ENCODE measurements around the gene NEMP1. TPM values are rescaled to one million over a fixed set of nuclear protein-coding genes. Genes with fewer than 3 reads are reported as not detected.

The NEMP1 gene
- total and polyA plus RNA-seq, 2 donors, result 9.5 to 19.5 TPM

DNA sequence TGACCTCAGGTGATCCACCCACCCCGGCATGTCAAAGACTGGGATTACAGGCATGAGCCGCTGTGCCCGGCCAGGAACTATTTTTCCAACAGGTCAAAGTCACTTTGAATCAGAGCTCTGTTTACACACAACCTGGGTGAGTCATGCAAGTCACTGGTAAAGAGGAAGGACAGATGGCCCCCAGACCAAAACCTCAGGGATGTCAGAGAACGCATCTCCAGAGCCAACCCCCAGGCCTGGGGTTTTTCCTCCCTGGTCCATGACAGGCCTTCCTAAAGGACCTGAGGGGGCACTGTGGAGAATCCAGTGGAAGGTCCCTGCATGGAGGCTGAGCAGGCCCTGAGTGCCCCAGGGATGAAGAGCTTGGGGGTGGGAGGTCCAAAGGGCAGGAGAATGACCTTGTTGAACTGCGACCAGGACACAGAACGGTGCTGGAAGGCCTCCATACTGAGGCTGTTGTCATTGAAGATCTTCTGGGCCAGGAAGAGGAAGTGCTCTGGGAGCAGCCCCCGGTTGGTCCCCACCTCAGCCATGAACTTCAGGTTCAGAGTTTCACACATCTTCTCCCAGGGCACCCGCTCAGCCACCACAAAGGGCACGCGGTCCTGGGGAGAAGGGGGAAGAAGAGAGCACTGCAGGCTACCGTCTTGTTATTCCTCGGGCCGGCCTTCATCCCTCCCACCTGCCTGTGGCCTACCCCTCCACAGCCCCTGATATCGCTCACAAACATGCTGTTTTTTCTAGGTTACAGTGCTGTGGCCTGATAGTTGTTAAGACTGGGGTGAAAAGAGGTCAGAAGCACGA is 23.5 kb upstream of the NEMP1 start:
- Histone ChIP-seq H3K36me3 (ENCODE audit: control insufficient read depth in 2 of 2, insufficient read depth in 2 of 2, low read length in 1 of 2) (peaks cover 64 to 78% of the 10 kb centered on the region in 2 donors), H3K4me1 (ENCODE audit: control insufficient read depth in 2 of 2, insufficient read depth in 2 of 2, low read length in 2 of 2) (peaks cover 0 to 4% of the 10 kb centered on the region in 2 donors), H3K27ac (ENCODE audit: low read depth in 1 of 2, low read length in 1 of 2) (peak overlapping the region in 1 of 2 donors; percentile 30), H3K27me3 (ENCODE audit: control insufficient read depth in 2 of 2, insufficient read depth in 1 of 2, low read length in 1 of 2) (no peaks in the 10 kb centered on the region), H3K9me3 (ENCODE audit: control insufficient read depth in 2 of 2, insufficient read depth in 1 of 2, low read length in 1 of 2) (no peaks in the 10 kb centered on the region), H3K4me3 (ENCODE audit: low read length in 2 of 2) (no peak overlapping the region)
- no peak for DNase-seq (ENCODE audit: low read depth in 6 of 9, low spot score in 9 of 9)
- WGBS, result 81% methylated on average over 15 of the region's 15 CpGs

DNA sequence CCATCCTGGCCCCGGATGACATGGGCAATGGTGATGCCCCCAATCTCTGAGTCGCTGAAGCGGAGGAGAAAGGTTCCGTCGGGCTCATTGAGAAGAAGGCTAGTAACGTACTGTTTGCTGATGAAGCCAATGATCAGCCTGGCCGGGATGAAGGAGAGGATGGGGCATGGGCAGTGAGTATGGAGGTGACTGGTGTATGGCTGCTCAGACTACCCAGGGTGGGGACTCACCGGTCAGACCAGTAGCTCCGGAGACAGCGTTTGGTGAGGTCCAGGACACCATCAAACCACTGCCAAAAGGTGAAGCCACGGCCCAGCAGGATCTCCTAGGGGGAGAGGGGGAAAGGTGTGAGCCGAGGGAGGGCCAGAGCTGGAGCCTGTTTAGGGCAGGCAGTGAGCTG is 21.2 kb upstream of the NEMP1 start:
- 96% methylated on average over 12 of the region's 12 CpGs for WGBS
- DNase-seq (ENCODE audit: low read depth in 6 of 9, low spot score in 9 of 9), result no peak
- no peak overlapping the region for H3K27ac ChIP-seq (ENCODE audit: low read depth in 1 of 2, low read length in 1 of 2)
- H3K27me3 ChIP-seq (ENCODE audit: control insufficient read depth in 2 of 2, insufficient read depth in 1 of 2, low read length in 1 of 2), result no peaks in the 10 kb centered on the region
- H3K4me3 ChIP-seq (ENCODE audit: low read length in 2 of 2), result no peak overlapping the region
- no peaks in the 10 kb centered on the region for H3K9me3 ChIP-seq (ENCODE audit: control insufficient read depth in 2 of 2, insufficient read depth in 1 of 2, low read length in 1 of 2)
- H3K36me3 ChIP-seq (ENCODE audit: control insufficient read depth in 2 of 2, insufficient read depth in 2 of 2, low read length in 1 of 2), result peaks cover 64 to 78% of the 10 kb centered on the region in 2 donors
- H3K4me1 ChIP-seq (ENCODE audit: control insufficient read depth in 2 of 2, insufficient read depth in 2 of 2, low read length in 2 of 2), result peaks cover 0 to 13% of the 10 kb centered on the region in 2 donors

DNA sequence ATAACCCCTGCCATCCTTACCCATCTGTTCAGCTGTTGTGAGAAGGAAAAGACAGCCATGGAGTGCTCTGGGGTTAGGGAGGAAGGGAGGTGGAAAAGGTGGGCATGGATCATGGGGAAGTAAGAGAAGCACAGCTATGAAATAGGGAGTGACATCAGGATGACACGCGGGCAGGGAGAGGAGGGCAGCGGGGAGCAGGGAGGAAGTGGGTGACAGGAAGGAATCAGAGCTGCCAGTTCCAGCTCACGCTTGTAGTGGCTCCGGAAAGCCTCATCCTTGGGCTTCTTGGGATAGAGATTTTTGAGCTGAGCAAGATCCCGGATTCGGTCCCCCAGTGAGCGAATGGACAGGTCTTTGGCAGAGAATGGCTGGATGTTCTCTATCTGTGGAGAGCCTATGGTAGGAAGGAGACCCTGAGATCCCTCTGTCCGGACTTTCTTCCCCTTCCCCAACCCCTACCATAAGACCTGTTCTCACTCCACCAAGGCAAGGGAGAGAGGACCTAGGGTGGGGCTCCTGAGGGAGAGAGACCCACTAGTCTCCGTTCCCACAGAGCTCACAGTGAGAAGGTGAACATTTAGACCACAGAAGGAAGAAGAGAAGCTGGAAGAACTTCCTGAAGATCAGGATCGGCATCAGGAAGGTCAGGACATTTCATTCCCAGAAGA is 20.6 kb upstream of the NEMP1 start:
- Histone ChIP-seq H3K27me3 (ENCODE audit: control insufficient read depth in 2 of 2, insufficient read depth in 1 of 2, low read length in 1 of 2) (no peaks in the 10 kb centered on the region), H3K27ac (ENCODE audit: low read depth in 1 of 2, low read length in 1 of 2) (no peak overlapping the region), H3K4me3 (ENCODE audit: low read length in 2 of 2) (no peak overlapping the region), H3K36me3 (ENCODE audit: control insufficient read depth in 2 of 2, insufficient read depth in 2 of 2, low read length in 1 of 2) (peaks cover 58 to 78% of the 10 kb centered on the region in 2 donors), H3K9me3 (ENCODE audit: control insufficient read depth in 2 of 2, insufficient read depth in 1 of 2, low read length in 1 of 2) (no peaks in the 10 kb centered on the region), H3K4me1 (ENCODE audit: control insufficient read depth in 2 of 2, insufficient read depth in 2 of 2, low read length in 2 of 2) (peaks cover 0 to 19% of the 10 kb centered on the region in 2 donors)
- 94% methylated on average over 11 of the region's 11 CpGs for WGBS
- no peak for DNase-seq (ENCODE audit: low read depth in 6 of 9, low spot score in 9 of 9)

DNA sequence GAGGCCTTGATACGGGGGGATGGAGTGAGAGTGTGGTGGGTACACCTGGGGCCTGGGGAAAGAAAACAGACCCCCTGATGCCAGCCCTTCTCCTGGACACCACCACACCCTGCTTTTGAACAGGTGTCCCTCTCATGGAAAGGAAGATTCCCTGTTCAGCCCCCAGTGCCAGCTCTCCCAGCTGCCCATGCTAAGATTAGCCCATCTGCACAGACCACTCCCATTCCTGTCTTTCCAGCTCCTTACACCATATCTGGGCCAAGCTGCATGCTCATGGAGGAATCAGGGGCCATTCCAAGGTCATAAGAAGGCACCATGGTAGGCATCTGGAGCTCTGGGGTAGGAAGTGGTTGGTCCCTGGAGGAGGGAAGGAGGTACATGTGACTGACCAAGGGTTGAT is 20.0 kb upstream of the NEMP1 start:
- Histone ChIP-seq H3K36me3 (ENCODE audit: control insufficient read depth in 2 of 2, insufficient read depth in 2 of 2, low read length in 1 of 2) (peaks cover 52 to 76% of the 10 kb centered on the region in 2 donors), H3K27ac (ENCODE audit: low read depth in 1 of 2, low read length in 1 of 2) (no peak overlapping the region)
- WGBS, result 96% methylated on average over 1 of the region's 1 CpG

DNA sequence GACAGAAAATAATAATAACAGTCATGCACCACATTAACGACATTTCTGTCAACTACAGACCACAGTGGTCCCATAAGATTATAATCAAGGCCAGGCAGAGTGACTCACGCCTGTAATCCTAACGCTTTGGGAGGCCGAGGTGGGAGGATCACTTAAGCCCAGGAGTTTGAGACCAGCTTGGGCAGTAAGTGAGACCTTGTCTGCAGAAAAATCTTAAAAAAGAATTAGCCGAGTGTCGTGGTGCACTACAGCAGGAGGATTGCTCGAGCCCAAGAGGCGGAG is 18.9 kb upstream of the NEMP1 start:
- 98% methylated on average over 8 of the region's 8 CpGs for WGBS
- Histone ChIP-seq H3K27ac (ENCODE audit: low read depth in 1 of 2, low read length in 1 of 2) (no peak overlapping the region), H3K4me1 (ENCODE audit: control insufficient read depth in 2 of 2, insufficient read depth in 2 of 2, low read length in 2 of 2) (peaks cover 5 to 32% of the 10 kb centered on the region in 2 donors), H3K9me3 (ENCODE audit: control insufficient read depth in 2 of 2, insufficient read depth in 1 of 2, low read length in 1 of 2) (no peaks in the 10 kb centered on the region), H3K27me3 (ENCODE audit: control insufficient read depth in 2 of 2, insufficient read depth in 1 of 2, low read length in 1 of 2) (no peaks in the 10 kb centered on the region), H3K4me3 (ENCODE audit: low read length in 2 of 2) (no peak overlapping the region), H3K36me3 (ENCODE audit: control insufficient read depth in 2 of 2, insufficient read depth in 2 of 2, low read length in 1 of 2) (peaks cover 53 to 81% of the 10 kb centered on the region in 2 donors)
- no peak for DNase-seq (ENCODE audit: low read depth in 6 of 9, low spot score in 9 of 9)

More for the DNA sequence above, 20.0 kb upstream of the NEMP1 start:
- no peaks in the 10 kb centered on the region for H3K27me3 ChIP-seq (ENCODE audit: control insufficient read depth in 2 of 2, insufficient read depth in 1 of 2, low read length in 1 of 2)
- no peaks in the 10 kb centered on the region for H3K9me3 ChIP-seq (ENCODE audit: control insufficient read depth in 2 of 2, insufficient read depth in 1 of 2, low read length in 1 of 2)
- DNase-seq (ENCODE audit: low read depth in 6 of 9, low spot score in 9 of 9), result no peak
- peaks cover 3 to 25% of the 10 kb centered on the region in 2 donors for H3K4me1 ChIP-seq (ENCODE audit: control insufficient read depth in 2 of 2, insufficient read depth in 2 of 2, low read length in 2 of 2)
- no peak overlapping the region for H3K4me3 ChIP-seq (ENCODE audit: low read length in 2 of 2)

DNA sequence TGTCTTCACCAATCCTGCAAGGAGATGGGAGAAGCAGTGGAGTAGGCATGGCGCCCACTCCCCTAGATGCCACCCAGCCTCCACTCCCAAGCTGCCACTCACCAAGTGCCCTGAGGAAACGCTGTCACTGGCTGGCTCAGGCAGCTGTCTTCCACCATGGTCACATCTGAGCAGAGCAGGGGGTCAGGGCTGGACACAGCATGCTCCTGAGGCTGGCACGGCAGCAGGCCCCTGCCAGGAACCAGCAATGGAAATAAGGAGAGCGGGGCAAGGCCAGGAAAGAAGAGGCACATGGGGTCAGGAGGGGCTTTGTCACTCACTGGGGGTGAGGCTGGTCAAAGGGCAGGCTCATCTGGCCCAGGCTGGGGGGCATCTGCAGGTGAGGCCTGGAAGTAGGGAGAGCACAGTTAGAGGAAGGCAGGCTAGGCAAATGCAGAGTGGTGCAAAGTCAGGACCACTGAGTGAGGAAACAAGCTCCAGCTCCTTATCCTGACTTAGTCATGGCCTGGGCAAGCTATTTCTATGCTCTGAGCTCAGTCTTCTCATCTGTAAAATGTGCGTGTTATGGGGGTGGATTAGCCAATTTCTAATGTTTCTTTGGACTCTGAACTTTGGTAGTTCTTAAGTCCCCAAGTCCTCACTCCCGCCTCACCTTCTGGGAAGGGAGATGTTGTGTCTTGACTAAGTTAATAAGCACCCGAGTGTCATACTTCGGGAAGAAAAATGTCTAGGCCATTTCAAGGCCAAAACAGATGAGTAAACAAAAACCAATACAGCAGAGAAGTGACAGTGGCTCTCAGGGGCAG is 18.4 kb upstream of the NEMP1 start:
- no peak overlapping the region for H3K27ac ChIP-seq (ENCODE audit: low read depth in 1 of 2, low read length in 1 of 2)
- no peaks in the 10 kb centered on the region for H3K9me3 ChIP-seq (ENCODE audit: control insufficient read depth in 2 of 2, insufficient read depth in 1 of 2, low read length in 1 of 2)
- H3K4me1 ChIP-seq (ENCODE audit: control insufficient read depth in 2 of 2, insufficient read depth in 2 of 2, low read length in 2 of 2), result peaks cover 5 to 35% of the 10 kb centered on the region in 2 donors
- H3K27me3 ChIP-seq (ENCODE audit: control insufficient read depth in 2 of 2, insufficient read depth in 1 of 2, low read length in 1 of 2), result no peaks in the 10 kb centered on the region
- WGBS, result 97% methylated on average over 8 of the region's 8 CpGs
- H3K4me3 ChIP-seq (ENCODE audit: low read length in 2 of 2), result no peak overlapping the region
- no peak for DNase-seq (ENCODE audit: low read depth in 6 of 9, low spot score in 9 of 9)
- peaks cover 51 to 81% of the 10 kb centered on the region in 2 donors for H3K36me3 ChIP-seq (ENCODE audit: control insufficient read depth in 2 of 2, insufficient read depth in 2 of 2, low read length in 1 of 2)

DNA sequence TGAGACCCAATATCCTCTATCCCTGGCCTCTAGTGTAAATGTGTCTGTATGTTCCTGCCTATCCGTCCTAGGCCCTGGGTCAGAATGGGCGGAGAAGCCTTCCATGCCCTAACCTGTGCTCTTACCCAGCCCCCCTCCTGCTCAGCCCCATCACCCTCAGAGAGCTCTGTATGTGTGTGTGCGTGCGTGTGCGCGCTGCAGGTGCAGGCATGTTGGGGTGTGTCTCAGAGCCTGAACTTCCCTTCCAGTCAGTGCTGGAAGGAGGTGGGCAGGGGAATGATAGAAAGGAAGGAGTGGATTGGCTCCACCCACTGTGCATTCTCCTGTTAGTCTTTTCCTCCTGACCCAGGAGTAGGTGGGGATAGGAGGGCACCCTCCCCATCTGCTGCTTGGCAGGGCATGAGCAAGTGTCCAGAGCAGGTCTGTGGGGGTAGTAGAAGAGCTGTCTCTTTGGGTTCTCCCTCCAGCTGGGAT is 17.5 kb upstream of the NEMP1 start:
- H3K27ac ChIP-seq (ENCODE audit: low read depth in 1 of 2, low read length in 1 of 2), result peak overlapping the region in 1 of 2 donors; percentile 29
- 93% methylated on average over 6 of the region's 6 CpGs for WGBS
- H3K4me1 ChIP-seq (ENCODE audit: control insufficient read depth in 2 of 2, insufficient read depth in 2 of 2, low read length in 2 of 2), result peaks cover 5 to 42% of the 10 kb centered on the region in 2 donors
- peaks cover 57 to 87% of the 10 kb centered on the region in 2 donors for H3K36me3 ChIP-seq (ENCODE audit: control insufficient read depth in 2 of 2, insufficient read depth in 2 of 2, low read length in 1 of 2)
- no peaks in the 10 kb centered on the region for H3K27me3 ChIP-seq (ENCODE audit: control insufficient read depth in 2 of 2, insufficient read depth in 1 of 2, low read length in 1 of 2)
- H3K9me3 ChIP-seq (ENCODE audit: control insufficient read depth in 2 of 2, insufficient read depth in 1 of 2, low read length in 1 of 2), result no peaks in the 10 kb centered on the region
- no peak overlapping the region for H3K4me3 ChIP-seq (ENCODE audit: low read length in 2 of 2)
- peak in 1 of 9 donors; percentile 35 for DNase-seq (ENCODE audit: low read depth in 6 of 9, low spot score in 9 of 9)

DNA sequence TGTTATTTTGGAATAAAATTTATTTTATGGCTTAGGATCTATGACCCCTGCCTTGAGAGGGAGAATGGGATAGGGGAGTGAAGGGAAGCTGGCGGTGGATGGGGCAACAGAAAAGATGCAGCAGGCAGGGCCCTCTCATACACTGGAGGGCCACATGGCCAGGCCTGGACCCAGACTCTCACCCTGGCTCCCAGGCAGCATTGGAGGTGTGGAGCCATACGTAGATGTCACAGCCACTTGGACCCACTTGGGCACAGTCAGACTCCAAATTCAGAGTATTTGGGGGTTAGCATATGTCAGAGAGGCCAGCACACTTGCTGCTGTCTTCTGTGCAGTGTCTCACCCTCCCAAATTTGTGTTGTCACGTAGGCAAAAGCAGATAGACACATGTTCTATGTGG is 16.8 kb upstream of the NEMP1 start:
- H3K9me3 ChIP-seq (ENCODE audit: control insufficient read depth in 2 of 2, insufficient read depth in 1 of 2, low read length in 1 of 2), result no peaks in the 10 kb centered on the region
- H3K4me3 ChIP-seq (ENCODE audit: low read length in 2 of 2), result no peak overlapping the region
- WGBS, result 96% methylated on average over 3 of the region's 3 CpGs
- DNase-seq (ENCODE audit: low read depth in 6 of 9, low spot score in 9 of 9), result no peak
- H3K27me3 ChIP-seq (ENCODE audit: control insufficient read depth in 2 of 2, insufficient read depth in 1 of 2, low read length in 1 of 2), result no peaks in the 10 kb centered on the region
- H3K4me1 ChIP-seq (ENCODE audit: control insufficient read depth in 2 of 2, insufficient read depth in 2 of 2, low read length in 2 of 2), result peaks cover 5 to 49% of the 10 kb centered on the region in 2 donors
- peak overlapping the region; percentile 3 to 30 for H3K27ac ChIP-seq (ENCODE audit: low read depth in 1 of 2, low read length in 1 of 2)
- H3K36me3 ChIP-seq (ENCODE audit: control insufficient read depth in 2 of 2, insufficient read depth in 2 of 2, low read length in 1 of 2), result peaks cover 59 to 93% of the 10 kb centered on the region in 2 donors

Measured in thymus (tissue), 11 donors.